Uterus (tissue), 4 donors: Measurements from ENCODE around the gene HHIPL1. TPM values are rescaled to one million over a fixed set of nuclear protein-coding genes. Genes with fewer than 3 reads are reported as not detected.

ENCODE experiments used
- DNase-seq, 2 donors: peaks; one replicate each; pipeline ENCODE4 v3.0.0-alpha.2; 2019 to 2020
- H3K27ac ChIP-seq, 2 donors: fragments of 200-600 bp; sonication (generic); 1 replicate in 1 of 2; 2 replicates in 1 of 2; pipeline ENCODE4 v1.5.1; 2016 to 2018
- H3K27me3 ChIP-seq, 2 donors: fragments of 200-600 bp; sonication (generic); one replicate each; pipeline ENCODE4 v1.5.1; 2018 to 2019; ENCODE audit warnings: control low read depth in 1 of 2
- H3K36me3 ChIP-seq, 2 donors: fragments of 200-600 bp; sonication (generic); one replicate each; pipeline ENCODE4 v1.5.1; 2019; ENCODE audit warnings: control low read depth in 1 of 2
- H3K4me1 ChIP-seq, 2 donors: fragments of 200-600 bp; sonication (generic); one replicate each; pipeline ENCODE4 v1.5.1; 2018 to 2019; ENCODE audit warnings: control low read depth in 1 of 2
- H3K4me3 ChIP-seq, 2 donors: fragments of 200-600 bp; sonication (generic); 1 replicate in 1 of 2; 2 replicates in 1 of 2; pipeline ENCODE4 v1.5.1; 2018 to 2019; ENCODE audit warnings: mild to moderate bottlenecking in 1 of 2
- H3K9me3 ChIP-seq, 2 donors: fragments of 200-600 bp; sonication (generic); one replicate each; pipeline ENCODE4 v1.5.1; 2019; ENCODE audit warnings: control low read depth in 1 of 2
- CTCF ChIP-seq, 4 experiments: fragments of 200-600 bp in 2 of 4; fragments of 450-650 bp in 2 of 4; sonication (generic) in 2 of 4; IDR thresholded peaks; one replicate each; pipeline ENCODE4 v1.5.1; 2016 to 2019; ENCODE audit warnings: antibody characterized with exemption in 4 of 4, mild to moderate bottlenecking in 2 of 4, moderate library complexity in 1 of 4
- POLR2A ChIP-seq, 2 donors: fragments of 450-650 bp; IDR thresholded peaks; one replicate each; pipeline ENCODE4 v1.6.1; 2016; ENCODE audit warnings: antibody characterized with exemption in 2 of 2, mild to moderate bottlenecking in 1 of 2, moderate library complexity in 1 of 2
- intact Hi-C: fragments of 100-400 bp; cut with DNase I; formaldehyde crosslinking; loops from one replicate; pipeline ENCODE4 v1.15.1; 2023; ENCODE audit warnings: low total_unique reads
- total RNA-seq, 4 donors: library from RNA; depleted of rRNA in 3 of 4; stranded (reverse); fragments of >200 nt in 3 of 4; gene quantifications; one replicate each; pipeline versions ENCODE4 v1.1.0 to v1.2.4, GENCODE V29; 2014 to 2023
- donor health status: DM: yes; HTN: yes; CAD: no.

Gene HHIPL1
- total RNA-seq, 4 donors from 2014 or later, result under 0.01 to 8.2 (median 3.0) TPM

DNA sequence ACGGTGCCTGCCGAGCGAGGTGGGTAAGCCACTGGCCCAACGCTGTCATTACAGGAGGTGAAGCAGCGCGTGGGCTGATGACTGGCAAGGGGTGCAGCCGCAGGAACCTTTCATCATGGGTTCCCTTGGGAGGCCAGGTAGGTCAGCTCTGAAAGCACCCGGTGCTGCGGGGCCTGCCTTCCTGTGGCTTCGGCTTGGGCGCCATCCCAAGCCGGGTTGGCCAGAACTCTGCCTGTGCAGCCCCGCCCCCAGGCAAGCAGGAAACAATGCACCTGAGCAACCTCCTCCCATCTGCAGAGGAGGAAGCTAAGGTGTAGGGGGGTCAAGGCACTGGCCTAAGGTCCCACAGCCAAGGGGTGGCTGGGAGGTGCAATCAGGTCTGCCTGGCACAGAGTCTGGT, 20.0 kb upstream of the HHIPL1 start:
- no peak overlapping the region for H3K27ac ChIP-seq
- no peak for DNase-seq
- H3K36me3 ChIP-seq, result no peaks in the 10 kb centered on the region
- intact Hi-C loops, result no loop called here
- H3K4me1 ChIP-seq, result no peaks in the 10 kb centered on the region
- TF ChIP-seq CTCF (IDR thresholded peaks at IDR 0.05), result no peak
- TF ChIP-seq POLR2A (IDR thresholded peaks at IDR 0.05), result no peak
- H3K27me3 ChIP-seq, result no peaks in the 10 kb centered on the region
- no peaks in the 10 kb centered on the region for H3K9me3 ChIP-seq
- no peak overlapping the region for H3K4me3 ChIP-seq

GRCh38 chr14:99625476-99625875, 19.5 kb upstream of the HHIPL1 start:
- no peak for DNase-seq
- H3K27me3 ChIP-seq, result no peaks in the 10 kb centered on the region
- H3K4me3 ChIP-seq, result no peak overlapping the region
- TF ChIP-seq POLR2A (IDR thresholded peaks at IDR 0.05) (no peak), CTCF (IDR thresholded peaks at IDR 0.05) (no peak)
- H3K36me3 ChIP-seq, result no peaks in the 10 kb centered on the region
- H3K27ac ChIP-seq, result no peak overlapping the region
- intact Hi-C loops, result no loop called here
- no peaks in the 10 kb centered on the region for H3K9me3 ChIP-seq
- H3K4me1 ChIP-seq, result no peaks in the 10 kb centered on the region

- Histone ChIP-seq H3K27me3 (no peaks in the 10 kb centered on the region), H3K4me1 (no peaks in the 10 kb centered on the region), H3K4me3 (no peak overlapping the region), H3K9me3 (no peaks in the 10 kb centered on the region), H3K27ac (no peak overlapping the region), H3K36me3 (no peaks in the 10 kb centered on the region)
- intact Hi-C loops, result no loop called here
- DNase-seq, result no peak
- TF ChIP-seq CTCF (IDR thresholded peaks at IDR 0.05), result no peak
- no peak for TF ChIP-seq POLR2A (IDR thresholded peaks at IDR 0.05)
Measured at GRCh38 chr14:99626041-99626648, 18.8 kb upstream of the HHIPL1 start.

- TF ChIP-seq POLR2A (IDR thresholded peaks at IDR 0.05) (no peak), CTCF (IDR thresholded peaks at IDR 0.05) (no peak)
- H3K4me1 ChIP-seq, result no peaks in the 10 kb centered on the region
- no peaks in the 10 kb centered on the region for H3K9me3 ChIP-seq
- H3K27ac ChIP-seq, result no peak overlapping the region
- no peaks in the 10 kb centered on the region for H3K36me3 ChIP-seq
- no peak overlapping the region for H3K4me3 ChIP-seq
- intact Hi-C loops, result no loop called here
- H3K27me3 ChIP-seq, result no peaks in the 10 kb centered on the region
- no peak for DNase-seq
Measured at GRCh38 chr14:99627100-99627499, 17.8 kb upstream of the HHIPL1 start.

GRCh38 chr14:99627510-99628381, 17.2 kb upstream of the HHIPL1 start:
- H3K36me3 ChIP-seq, result no peaks in the 10 kb centered on the region
- H3K27me3 ChIP-seq, result no peaks in the 10 kb centered on the region
- DNase-seq, result no peak
- H3K9me3 ChIP-seq, result no peaks in the 10 kb centered on the region
- no peak overlapping the region for H3K27ac ChIP-seq
- intact Hi-C loops, result loop anchor here (2.0 kb wide), 1 partner anchor 109 kb away; no protein-coding TSS in a partner anchor
- H3K4me3 ChIP-seq, result no peak overlapping the region
- no peak for TF ChIP-seq CTCF (IDR thresholded peaks at IDR 0.05)
- no peak for TF ChIP-seq POLR2A (IDR thresholded peaks at IDR 0.05)
- H3K4me1 ChIP-seq, result no peaks in the 10 kb centered on the region
